Measurements from ENCODE around the gene PRKD1.
"Not testable (repeated sequence)": the region's sequence is repeated elsewhere in the genome, so short reads cannot be mapped to it uniquely, and the experiment has no call there.

Gene PRKD1

DNA sequence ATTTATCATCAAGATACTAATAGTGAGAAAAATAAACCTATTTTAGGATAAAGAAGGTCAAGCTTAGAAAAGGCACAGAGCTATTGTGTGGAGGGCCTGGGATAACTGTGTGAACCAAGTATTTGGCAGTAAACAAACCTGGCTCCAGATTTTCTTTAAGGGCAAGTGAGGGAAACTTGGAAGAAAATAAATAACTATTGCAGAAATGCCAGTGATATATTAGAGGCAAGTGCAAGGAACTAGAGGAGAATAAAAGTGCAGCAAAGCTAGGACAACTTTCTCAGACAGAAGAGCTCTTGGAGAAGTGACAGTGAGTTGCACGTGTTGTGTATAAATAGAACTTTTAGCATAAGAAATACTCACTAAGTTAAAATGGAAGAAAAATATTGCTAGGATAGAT, 83.7 kb downstream of the PRKD1 start:
- Histone ChIP-seq H3K4me1 (ENCODE audit: insufficient read depth, low read length, poor library complexity, severe bottlenecking) (no peaks in the 10 kb centered on the region), H2AFZ (ENCODE audit: low read length) (no peak overlapping the region), H3K79me2 (ENCODE audit: insufficient read depth, low read length) (no peaks in the 10 kb centered on the region), H3F3A (ENCODE audit: low read depth) (no peaks in the 10 kb centered on the region), H3K4me3 (ENCODE audit: low read length, poor library complexity, severe bottlenecking) (no peak overlapping the region), H3K9me3 (ENCODE audit: insufficient read depth, low read depth, low read length) (peaks cover 7% of the 10 kb centered on the region; the same call in 1 of the 2 replicates), H3K9ac (ENCODE audit: low read depth, low read length, poor library complexity, severe bottlenecking) (no peak overlapping the region), H3K4me2 (ENCODE audit: low read depth, low read length, poor library complexity, severe bottlenecking) (no peak overlapping the region), H4K20me1 (ENCODE audit: insufficient read depth, low read length, poor library complexity, severe bottlenecking) (no peaks in the 10 kb centered on the region), H3K27me3 (ENCODE audit: insufficient read depth, low read length, poor library complexity, severe bottlenecking) (no peaks in the 10 kb centered on the region), H3K9me2 (replicated peaks; ENCODE audit: low read depth, low read length) (no peaks in the 10 kb centered on the region), H3K36me3 (ENCODE audit: insufficient read depth, low read length) (no peaks in the 10 kb centered on the region)
- TF ChIP-seq, protein P1, sequence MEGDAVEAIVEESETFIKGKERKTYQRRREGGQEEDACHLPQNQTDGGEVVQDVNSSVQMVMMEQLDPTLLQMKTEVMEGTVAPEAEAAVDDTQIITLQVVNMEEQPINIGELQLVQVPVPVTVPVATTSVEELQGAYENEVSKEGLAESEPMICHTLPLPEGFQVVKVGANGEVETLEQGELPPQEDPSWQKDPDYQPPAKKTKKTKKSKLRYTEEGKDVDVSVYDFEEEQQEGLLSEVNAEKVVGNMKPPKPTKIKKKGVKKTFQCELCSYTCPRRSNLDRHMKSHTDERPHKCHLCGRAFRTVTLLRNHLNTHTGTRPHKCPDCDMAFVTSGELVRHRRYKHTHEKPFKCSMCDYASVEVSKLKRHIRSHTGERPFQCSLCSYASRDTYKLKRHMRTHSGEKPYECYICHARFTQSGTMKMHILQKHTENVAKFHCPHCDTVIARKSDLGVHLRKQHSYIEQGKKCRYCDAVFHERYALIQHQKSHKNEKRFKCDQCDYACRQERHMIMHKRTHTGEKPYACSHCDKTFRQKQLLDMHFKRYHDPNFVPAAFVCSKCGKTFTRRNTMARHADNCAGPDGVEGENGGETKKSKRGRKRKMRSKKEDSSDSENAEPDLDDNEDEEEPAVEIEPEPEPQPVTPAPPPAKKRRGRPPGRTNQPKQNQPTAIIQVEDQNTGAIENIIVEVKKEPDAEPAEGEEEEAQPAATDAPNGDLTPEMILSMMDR (conservative IDR thresholded peaks at IDR 0.05; ENCODE audit: low read length): no peak
- TF ChIP-seq EZH2phosphoT487 (IDR thresholded peaks at IDR 0.05; ENCODE audit: borderline replicate concordance): no peak

- Histone ChIP-seq H3K4me1 (ENCODE audit: insufficient read depth, low read length, poor library complexity, severe bottlenecking) (no peaks in the 10 kb centered on the region), H2AFZ (ENCODE audit: low read length) (no peak overlapping the region), H3K27me3 (ENCODE audit: insufficient read depth, low read length, poor library complexity, severe bottlenecking) (no peaks in the 10 kb centered on the region), H4K20me1 (ENCODE audit: insufficient read depth, low read length, poor library complexity, severe bottlenecking) (no peaks in the 10 kb centered on the region), H3K4me2 (ENCODE audit: low read depth, low read length, poor library complexity, severe bottlenecking) (no peak overlapping the region), H3K36me3 (ENCODE audit: insufficient read depth, low read length) (no peaks in the 10 kb centered on the region), H3F3A (ENCODE audit: low read depth) (no peaks in the 10 kb centered on the region), H3K4me3 (ENCODE audit: low read length, poor library complexity, severe bottlenecking) (no peak overlapping the region), H3K9me2 (replicated peaks; ENCODE audit: low read depth, low read length) (no peaks in the 10 kb centered on the region), H3K9me3 (ENCODE audit: insufficient read depth, low read depth, low read length) (peaks cover 7% of the 10 kb centered on the region; the same call in 1 of the 2 replicates), H3K79me2 (ENCODE audit: insufficient read depth, low read length) (no peaks in the 10 kb centered on the region), H3K9ac (ENCODE audit: low read depth, low read length, poor library complexity, severe bottlenecking) (no peak overlapping the region)
- no peak for TF ChIP-seq EZH2phosphoT487 (IDR thresholded peaks at IDR 0.05; ENCODE audit: borderline replicate concordance)
- TF ChIP-seq, protein P1 (conservative IDR thresholded peaks at IDR 0.05; ENCODE audit: low read length): no peak
These were observed 85.4 kb downstream of the PRKD1 start for GRCh38 chr14:29842228-29842627.

- H4K20me1 ChIP-seq (ENCODE audit: insufficient read depth, low read length, poor library complexity, severe bottlenecking); H3F3A ChIP-seq (ENCODE audit: low read depth); H2AFZ ChIP-seq (ENCODE audit: low read length); H3K4me1 ChIP-seq (ENCODE audit: insufficient read depth, low read length, poor library complexity, severe bottlenecking); H3K79me2 ChIP-seq (ENCODE audit: insufficient read depth, low read length); H3K9me3 ChIP-seq (ENCODE audit: insufficient read depth, low read depth, low read length); H3K27me3 ChIP-seq (ENCODE audit: insufficient read depth, low read length, poor library complexity, severe bottlenecking); H3K36me3 ChIP-seq (ENCODE audit: insufficient read depth, low read length); H3K4me2 ChIP-seq (ENCODE audit: low read depth, low read length, poor library complexity, severe bottlenecking); H3K9ac ChIP-seq (ENCODE audit: low read depth, low read length, poor library complexity, severe bottlenecking); H3K9me2 ChIP-seq (replicated peaks; ENCODE audit: low read depth, low read length); H3K4me3 ChIP-seq (ENCODE audit: low read length, poor library complexity, severe bottlenecking): not testable (repeated sequence)
These were observed 87.2 kb downstream of the PRKD1 start for GRCh38 chr14:29840369-29840892.

DNA sequence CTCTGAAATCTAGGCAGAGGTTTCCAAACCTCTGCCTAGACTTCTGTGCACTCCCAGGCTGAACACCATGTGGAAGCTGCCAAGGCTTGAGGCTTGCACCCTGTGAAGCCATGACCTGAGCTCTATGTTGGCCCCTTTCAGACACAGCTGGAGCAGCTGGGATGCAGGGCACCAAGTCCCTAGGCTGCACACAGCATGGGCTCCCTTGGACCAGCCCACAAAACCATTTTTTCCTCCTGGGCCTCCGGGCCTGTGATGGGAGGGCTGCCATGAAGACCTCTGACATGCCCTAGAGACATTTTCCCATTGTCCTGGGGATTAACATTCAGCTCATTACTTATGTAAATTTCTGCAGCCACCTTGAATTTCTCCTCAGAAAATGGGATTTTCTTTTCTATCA, 88.0 kb downstream of the PRKD1 start:
- H3K9me3 ChIP-seq (ENCODE audit: insufficient read depth, low read depth, low read length): not testable (repeated sequence)

More for the DNA sequence above, 88.0 kb downstream of the PRKD1 start:
- not testable (repeated sequence) for H3K9ac ChIP-seq (ENCODE audit: low read depth, low read length, poor library complexity, severe bottlenecking); H3K9me2 ChIP-seq (replicated peaks; ENCODE audit: low read depth, low read length); H3K4me3 ChIP-seq (ENCODE audit: low read length, poor library complexity, severe bottlenecking); H3K36me3 ChIP-seq (ENCODE audit: insufficient read depth, low read length); H3K4me2 ChIP-seq (ENCODE audit: low read depth, low read length, poor library complexity, severe bottlenecking); H2AFZ ChIP-seq (ENCODE audit: low read length); H3K4me1 ChIP-seq (ENCODE audit: insufficient read depth, low read length, poor library complexity, severe bottlenecking); H3F3A ChIP-seq (ENCODE audit: low read depth); H3K27me3 ChIP-seq (ENCODE audit: insufficient read depth, low read length, poor library complexity, severe bottlenecking); H3K79me2 ChIP-seq (ENCODE audit: insufficient read depth, low read length); H4K20me1 ChIP-seq (ENCODE audit: insufficient read depth, low read length, poor library complexity, severe bottlenecking)
